ENCODE results near the gene EFCAB5.

DNA sequence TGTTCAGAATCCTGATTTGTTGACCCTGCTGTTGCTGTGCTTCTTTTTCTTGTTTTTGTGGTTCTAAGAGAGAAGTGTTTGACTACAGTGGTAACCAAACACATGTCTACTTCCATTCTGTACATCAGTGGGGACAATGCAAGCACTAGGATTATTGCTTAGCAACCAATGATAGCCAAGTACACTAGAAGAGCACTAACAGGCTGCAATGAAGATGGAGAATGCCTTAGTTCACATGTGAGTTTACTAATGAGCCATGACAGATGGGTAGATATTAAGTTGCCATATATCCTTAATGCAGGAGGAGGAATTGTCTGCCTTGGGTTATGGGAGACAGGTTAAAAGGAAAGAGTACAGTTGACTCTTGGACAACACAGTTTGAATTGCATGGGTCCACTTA, 8.3 kb downstream of the EFCAB5 start:
- TF ChIP-seq POLR2A (IDR thresholded peaks at IDR 0.05; ENCODE audit: low read depth, low read length): no peak
- no peak for TF ChIP-seq POLR2AphosphoS5 (IDR thresholded peaks at IDR 0.05; ENCODE audit: low read depth, low read length)
- TF ChIP-seq POU2F2 (IDR thresholded peaks at IDR 0.05; ENCODE audit: low read depth, low read length): no peak
- TF ChIP-seq SPI1 (IDR thresholded peaks at IDR 0.05; ENCODE audit: low read depth, low read length): no peak

All from GM12891 (cell line).